IPS-NIHi11 (cell line): ENCODE measurements around the gene FSTL4.
A peak's percentile ranks its signal among the peaks of the same experiment; 100 is the strongest.

Source experiments
- DNase-seq: peaks from one replicate; pipeline ENCODE4 v3.0.0; 2012; ENCODE audit warnings: mixed read lengths, low spot score

FSTL4 gene

GRCh38 chr5:133610489-133611356 lies 1.6 kb downstream of the FSTL4 start:
- peak; percentile 95 for DNase-seq

GRCh38 chr5:133607451-133607850 lies 4.9 kb downstream of the FSTL4 start:
- DNase-seq: no peak

GRCh38 chr5:133606835-133607234 lies 5.5 kb downstream of the FSTL4 start:
- DNase-seq: no peak

- no peak for DNase-seq
Measured at GRCh38 chr5:133605323-133605722, 7.0 kb downstream of the FSTL4 start.

GRCh38 chr5:133603711-133604110 lies 8.6 kb downstream of the FSTL4 start:
- DNase-seq: no peak

GRCh38 chr5:133602835-133603380 lies 9.4 kb downstream of the FSTL4 start:
- DNase-seq: no peak

GRCh38 chr5:133599600-133599999 lies 12.7 kb downstream of the FSTL4 start:
- no peak for DNase-seq

- no peak for DNase-seq
Measured at GRCh38 chr5:133599044-133599443, 13.3 kb downstream of the FSTL4 start.

- no peak for DNase-seq
Measured at GRCh38 chr5:133596049-133596448, 16.3 kb downstream of the FSTL4 start.

GRCh38 chr5:133595465-133595864 lies 16.9 kb downstream of the FSTL4 start:
- no peak for DNase-seq

- DNase-seq: no peak
Measured at GRCh38 chr5:133589286-133589685, 23.1 kb downstream of the FSTL4 start.

GRCh38 chr5:133582971-133583370 lies 29.4 kb downstream of the FSTL4 start:
- no peak for DNase-seq

- DNase-seq: no peak
Measured at GRCh38 chr5:133581918-133582317, 30.4 kb downstream of the FSTL4 start.

- DNase-seq: no peak
Measured at GRCh38 chr5:133581348-133581747, 31.0 kb downstream of the FSTL4 start.

GRCh38 chr5:133580618-133581017 lies 31.7 kb downstream of the FSTL4 start:
- DNase-seq: no peak

GRCh38 chr5:133579766-133580165 lies 32.6 kb downstream of the FSTL4 start:
- DNase-seq: no peak

GRCh38 chr5:133569347-133569746 lies 43.0 kb downstream of the FSTL4 start:
- DNase-seq: no peak

GRCh38 chr5:133565993-133566392 lies 46.3 kb downstream of the FSTL4 start:
- peak; percentile 60 for DNase-seq

GRCh38 chr5:133564921-133565565 lies 47.3 kb downstream of the FSTL4 start:
- no peak for DNase-seq

GRCh38 chr5:133562554-133562953 lies 49.8 kb downstream of the FSTL4 start:
- no peak for DNase-seq

GRCh38 chr5:133559960-133560359 lies 52.4 kb downstream of the FSTL4 start:
- DNase-seq: no peak

GRCh38 chr5:133556551-133556950 lies 55.8 kb downstream of the FSTL4 start:
- DNase-seq: no peak

GRCh38 chr5:133554279-133554678 lies 58.1 kb downstream of the FSTL4 start:
- no peak for DNase-seq
